Measurements from ENCODE around the gene AICDA. TPM values are rescaled to one million over a fixed set of nuclear protein-coding genes. Genes with fewer than 3 reads are reported as not detected.

Gene AICDA
- total RNA-seq, 5 donors from 2014 or later (not counting 1 experiment from before 2014, with no cell fraction given) = 0.10 to 0.35 (median 0.18) TPM; not detected in 2

DNA sequence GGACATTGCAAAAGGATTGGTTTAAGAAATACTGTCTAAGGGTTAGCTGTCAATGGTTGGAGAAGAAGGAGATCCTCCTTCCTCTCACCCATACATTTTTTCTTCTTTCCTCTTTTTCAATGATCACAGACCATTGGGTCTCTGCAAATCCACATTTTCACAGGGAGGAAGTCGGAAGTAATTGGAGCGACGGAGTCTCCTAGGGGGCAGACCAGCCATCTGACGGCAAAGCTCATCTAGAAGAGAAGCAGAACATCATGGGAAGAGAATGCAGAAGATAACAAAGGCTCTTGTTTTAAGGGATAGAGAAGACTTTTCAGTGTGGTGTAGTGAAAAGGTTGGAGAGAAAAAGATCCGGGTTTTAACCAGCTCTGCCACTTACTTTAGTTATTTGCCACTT, 35.3 kb upstream of the AICDA start:
- no peak for ATAC-seq (replicated peaks in 1 of 4)
- no peak for DNase-seq
- POLR2A ChIA-PET = interaction anchor here in 1 of 2 donors (0.6 kb wide), 1 partner anchor 9 kb away, joined by 3 read pairs; no protein-coding TSS in a partner anchor
- H3K4me3 ChIP-seq (ENCODE audit: control insufficient read depth in 1 of 2, extremely low read depth in 1 of 2, low read length in 1 of 2) = no peak overlapping the region
- H3K36me3 ChIP-seq (ENCODE audit: control insufficient read depth in 2 of 2, extremely low read depth in 1 of 2, insufficient read depth in 1 of 2, low read length in 1 of 2) = no peaks in the 10 kb centered on the region
- WGBS (ENCODE audit: insufficient coverage) = 100% methylated on average over 3 of the region's 5 CpGs
- H3K4me3 Mint-ChIP-seq = no peak overlapping the region
- no peaks in the 10 kb centered on the region for H3K9me3 ChIP-seq
- no peaks in the 10 kb centered on the region for H3K27me3 Mint-ChIP-seq
- H3K4me1 ChIP-seq (ENCODE audit: control insufficient read depth in 1 of 2, extremely low read depth in 1 of 2, insufficient read depth in 2 of 2, low read length in 2 of 2) = peaks cover 9 to 23% of the 10 kb centered on the region in 2 experiments
- no peaks in the 10 kb centered on the region for H3K36me3 Mint-ChIP-seq
- no peaks in the 10 kb centered on the region for H3K27me3 ChIP-seq (replicated peaks in 1 of 2; ENCODE audit: control insufficient read depth in 2 of 2, extremely low read depth in 1 of 2, insufficient read depth in 2 of 2, low read length in 1 of 2)
- H3K9me3 Mint-ChIP-seq = no peaks in the 10 kb centered on the region
- H3K27ac ChIP-seq (ENCODE audit: low read length) = no peak overlapping the region
- H3K4me1 Mint-ChIP-seq = peaks cover 28 to 51% (median 49%) of the 10 kb centered on the region in 3 donors
- CTCF ChIA-PET = interaction anchor here in 1 of 2 donors (2.8 kb wide), 1 partner anchor 10 kb away, joined by 10 read pairs; no protein-coding TSS in a partner anchor
- peak overlapping the region in 1 of 2 donors; percentile 65 for H3K27ac Mint-ChIP-seq

GRCh38 chr12:8644345-8645248, 31.9 kb upstream of the AICDA start:
- Mint-ChIP-seq H3K36me3 (no peaks in the 10 kb centered on the region), H3K27ac (peak overlapping the region; percentile 97 to 99), H3K9me3 (no peaks in the 10 kb centered on the region), H3K27me3 (no peaks in the 10 kb centered on the region), H3K4me1 (peaks cover 28 to 51% (median 49%) of the 10 kb centered on the region in 3 donors), H3K4me3 (peak overlapping the region; percentile 64 to 72 (median 71))
- ATAC-seq (replicated peaks in 1 of 4) (peak; percentile 88 to 92 (median 90)), DNase-seq (peak in 32 of 35 experiments; percentile 7 to 66 (median 24))
- H3K9me3 ChIP-seq = no peaks in the 10 kb centered on the region
- no peaks in the 10 kb centered on the region for H3K36me3 ChIP-seq (ENCODE audit: control insufficient read depth in 2 of 2, extremely low read depth in 1 of 2, insufficient read depth in 1 of 2, low read length in 1 of 2)
- H3K27ac ChIP-seq (ENCODE audit: low read length) = peak overlapping the region; percentile 81
- no peaks in the 10 kb centered on the region for H3K27me3 ChIP-seq (replicated peaks in 1 of 2; ENCODE audit: control insufficient read depth in 2 of 2, extremely low read depth in 1 of 2, insufficient read depth in 2 of 2, low read length in 1 of 2)
- H3K4me3 ChIP-seq (ENCODE audit: control insufficient read depth in 1 of 2, extremely low read depth in 1 of 2, low read length in 1 of 2) = peak overlapping the region in 1 of 2 donors; percentile 25
- WGBS (ENCODE audit: insufficient coverage) = no CpG with 5 or more reads among the region's 5 CpGs
- H3K4me1 ChIP-seq (ENCODE audit: control insufficient read depth in 1 of 2, extremely low read depth in 1 of 2, insufficient read depth in 2 of 2, low read length in 2 of 2) = peaks cover 9 to 23% of the 10 kb centered on the region in 2 experiments
- CTCF ChIA-PET = interaction anchor here (0.8 to 1.7 kb wide), 7 partner anchors 11 to 305 kb away, joined by 3 to 6 read pairs (median 4); partner anchors contain the start of gene M6PR (in 1 of the 2)
- POLR2A ChIA-PET = interaction anchor here (0.6 to 1.2 kb wide), 4 partner anchors 11 to 1658 kb away, joined by 3 to 5 read pairs (median 4); no protein-coding TSS in a partner anchor

DNA sequence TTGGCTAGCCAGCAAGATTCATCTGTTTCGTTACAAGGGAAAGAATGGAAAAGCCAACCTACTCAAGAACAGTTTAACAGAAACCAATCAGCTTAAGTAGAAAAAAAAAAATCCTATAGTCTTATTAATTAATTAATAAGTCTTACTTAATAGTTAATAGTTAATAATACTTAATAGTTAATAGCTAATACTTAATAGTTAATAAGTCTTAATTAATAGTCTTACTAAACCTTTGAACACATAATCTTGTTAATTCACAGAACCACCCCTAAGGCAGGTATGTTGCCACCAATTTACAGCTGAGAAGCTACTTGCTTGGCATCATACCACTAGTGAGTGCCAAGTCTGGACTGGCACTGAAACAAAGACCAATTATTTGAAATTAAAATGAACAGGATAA, 30.1 kb upstream of the AICDA start:
- POLR2A ChIA-PET = no interaction called here
- H3K36me3 Mint-ChIP-seq = no peaks in the 10 kb centered on the region
- H3K27me3 ChIP-seq (replicated peaks in 1 of 2; ENCODE audit: control insufficient read depth in 2 of 2, extremely low read depth in 1 of 2, insufficient read depth in 2 of 2, low read length in 1 of 2) = no peaks in the 10 kb centered on the region

DNA sequence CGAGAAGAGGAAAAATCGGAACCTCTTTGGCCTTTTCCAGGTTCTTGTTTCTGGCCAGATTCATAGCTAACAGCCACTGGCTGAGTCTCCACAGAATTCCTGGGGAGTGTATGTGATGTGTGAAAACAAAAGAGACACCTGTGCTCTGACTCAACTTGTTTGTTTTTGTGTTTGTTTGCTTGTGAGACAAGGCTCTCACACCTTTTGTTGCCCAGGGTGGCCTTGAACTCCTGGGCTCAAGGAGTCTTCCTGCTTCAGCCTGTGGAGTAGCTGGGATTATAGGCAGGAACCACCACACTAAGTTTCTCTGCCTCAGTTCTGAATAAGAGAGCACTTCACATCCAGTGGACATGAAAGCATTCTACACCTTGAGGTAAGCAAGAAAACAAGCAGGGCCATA, 27.3 kb upstream of the AICDA start:
- H3K4me3 Mint-ChIP-seq = no peak overlapping the region
- H3K9me3 Mint-ChIP-seq = no peaks in the 10 kb centered on the region
- Histone ChIP-seq H3K4me3 (ENCODE audit: control insufficient read depth in 1 of 2, extremely low read depth in 1 of 2, low read length in 1 of 2) (no peak overlapping the region), H3K27ac (ENCODE audit: low read length) (no peak overlapping the region), H3K4me1 (ENCODE audit: control insufficient read depth in 1 of 2, extremely low read depth in 1 of 2, insufficient read depth in 2 of 2, low read length in 2 of 2) (peaks cover 7 to 10% of the 10 kb centered on the region in 2 experiments), H3K9me3 (no peaks in the 10 kb centered on the region), H3K27me3 (replicated peaks in 1 of 2; ENCODE audit: control insufficient read depth in 2 of 2, extremely low read depth in 1 of 2, insufficient read depth in 2 of 2, low read length in 1 of 2) (no peaks in the 10 kb centered on the region), H3K36me3 (ENCODE audit: control insufficient read depth in 2 of 2, extremely low read depth in 1 of 2, insufficient read depth in 1 of 2, low read length in 1 of 2) (no peaks in the 10 kb centered on the region)
- no peaks in the 10 kb centered on the region for H3K36me3 Mint-ChIP-seq
- POLR2A ChIA-PET = no interaction called here
- ATAC-seq (replicated peaks in 1 of 4) (no peak), DNase-seq (no peak)
- H3K4me1 Mint-ChIP-seq = peaks cover 15 to 17% (median 15%) of the 10 kb centered on the region in 3 donors
- CTCF ChIA-PET = interaction anchor here in 1 of 2 donors (0.6 to 1.1 kb wide), 2 partner anchors 27 to 115 kb away, joined by 3 to 4 read pairs; partner anchors contain the start of gene AICDA
- H3K27me3 Mint-ChIP-seq = no peaks in the 10 kb centered on the region
- peak overlapping the region; percentile 16 to 37 for H3K27ac Mint-ChIP-seq
- WGBS (ENCODE audit: insufficient coverage) = no CpG with 5 or more reads among the region's 2 CpGs

More for the DNA sequence above, 30.1 kb upstream of the AICDA start:
- Mint-ChIP-seq H3K4me1 (peaks cover 28 to 37% (median 35%) of the 10 kb centered on the region in 3 donors), H3K27me3 (no peaks in the 10 kb centered on the region), H3K9me3 (no peaks in the 10 kb centered on the region), H3K27ac (peak overlapping the region in 1 of 2 donors; percentile 20), H3K4me3 (no peak overlapping the region)
- H3K27ac ChIP-seq (ENCODE audit: low read length) = no peak overlapping the region
- H3K36me3 ChIP-seq (ENCODE audit: control insufficient read depth in 2 of 2, extremely low read depth in 1 of 2, insufficient read depth in 1 of 2, low read length in 1 of 2) = no peaks in the 10 kb centered on the region
- peaks cover 9 to 16% of the 10 kb centered on the region in 2 experiments for H3K4me1 ChIP-seq (ENCODE audit: control insufficient read depth in 1 of 2, extremely low read depth in 1 of 2, insufficient read depth in 2 of 2, low read length in 2 of 2)
- DNase-seq (no peak), ATAC-seq (replicated peaks in 1 of 4) (no peak)
- H3K4me3 ChIP-seq (ENCODE audit: control insufficient read depth in 1 of 2, extremely low read depth in 1 of 2, low read length in 1 of 2) = no peak overlapping the region
- no peaks in the 10 kb centered on the region for H3K9me3 ChIP-seq
- no CpG with 5 or more reads among the region's 1 CpG for WGBS (ENCODE audit: insufficient coverage)
- CTCF ChIA-PET = interaction anchor here in 1 of 2 donors (0.5 to 1.3 kb wide), 4 partner anchors 14 to 1364 kb away, joined by 3 to 14 read pairs (median 3); no protein-coding TSS in a partner anchor

- POLR2A ChIA-PET = no interaction called here
- WGBS (ENCODE audit: insufficient coverage) = no CpG with 5 or more reads among the region's 4 CpGs
Measured at GRCh38 chr12:8638951-8639350, 26.3 kb upstream of the AICDA start.

DNA sequence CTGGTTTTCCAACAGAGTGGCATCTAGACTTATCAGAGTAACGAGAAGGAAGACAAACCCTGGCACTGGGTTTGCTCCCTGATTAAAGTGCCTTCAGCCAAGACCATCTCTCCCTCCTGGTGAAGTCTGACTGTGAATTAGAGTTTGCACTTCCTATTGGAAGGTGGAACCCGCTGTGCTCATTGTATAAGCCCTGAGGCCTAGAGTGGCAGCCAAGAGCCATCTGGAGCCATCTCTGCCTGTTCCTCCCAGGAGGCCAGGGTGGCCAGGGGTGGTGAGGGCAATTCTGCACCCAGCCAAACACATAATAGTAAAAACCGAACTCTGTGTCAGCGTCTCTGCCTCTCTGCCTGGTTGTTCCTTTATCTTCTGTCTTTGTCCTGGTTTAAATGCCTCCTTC, 25.0 kb upstream of the AICDA start:
- ATAC-seq (replicated peaks in 1 of 4) (no peak), DNase-seq (no peak)
- Histone ChIP-seq H3K9me3 (no peaks in the 10 kb centered on the region), H3K36me3 (ENCODE audit: control insufficient read depth in 2 of 2, extremely low read depth in 1 of 2, insufficient read depth in 1 of 2, low read length in 1 of 2) (no peaks in the 10 kb centered on the region), H3K27me3 (replicated peaks in 1 of 2; ENCODE audit: control insufficient read depth in 2 of 2, extremely low read depth in 1 of 2, insufficient read depth in 2 of 2, low read length in 1 of 2) (no peaks in the 10 kb centered on the region), H3K27ac (ENCODE audit: low read length) (no peak overlapping the region), H3K4me3 (ENCODE audit: control insufficient read depth in 1 of 2, extremely low read depth in 1 of 2, low read length in 1 of 2) (no peak overlapping the region), H3K4me1 (ENCODE audit: control insufficient read depth in 1 of 2, extremely low read depth in 1 of 2, insufficient read depth in 2 of 2, low read length in 2 of 2) (no peaks in the 10 kb centered on the region)
- ChIA-PET CTCF (no interaction called here), POLR2A (no interaction called here)
- H3K4me3 Mint-ChIP-seq = no peak overlapping the region
- no peaks in the 10 kb centered on the region for H3K4me1 Mint-ChIP-seq
- H3K27ac Mint-ChIP-seq = peak overlapping the region in 1 of 2 donors; percentile 40
- H3K9me3 Mint-ChIP-seq = no peaks in the 10 kb centered on the region
- no peaks in the 10 kb centered on the region for H3K27me3 Mint-ChIP-seq
- WGBS (ENCODE audit: insufficient coverage) = no CpG with 5 or more reads among the region's 4 CpGs
- H3K36me3 Mint-ChIP-seq = no peaks in the 10 kb centered on the region

More at GRCh38 chr12:8638951-8639350, 26.3 kb upstream of the AICDA start:
- Mint-ChIP-seq H3K9me3 (no peaks in the 10 kb centered on the region), H3K27me3 (no peaks in the 10 kb centered on the region), H3K4me3 (no peak overlapping the region), H3K27ac (peak overlapping the region; percentile 0 to 16), H3K36me3 (no peaks in the 10 kb centered on the region), H3K4me1 (peaks cover 5 to 7% (median 6%) of the 10 kb centered on the region in 3 donors)
- Histone ChIP-seq H3K4me3 (ENCODE audit: control insufficient read depth in 1 of 2, extremely low read depth in 1 of 2, low read length in 1 of 2) (no peak overlapping the region), H3K4me1 (ENCODE audit: control insufficient read depth in 1 of 2, extremely low read depth in 1 of 2, insufficient read depth in 2 of 2, low read length in 2 of 2) (peaks cover 2 to 3% of the 10 kb centered on the region in 2 experiments), H3K27me3 (replicated peaks in 1 of 2; ENCODE audit: control insufficient read depth in 2 of 2, extremely low read depth in 1 of 2, insufficient read depth in 2 of 2, low read length in 1 of 2) (no peaks in the 10 kb centered on the region), H3K9me3 (no peaks in the 10 kb centered on the region), H3K27ac (ENCODE audit: low read length) (no peak overlapping the region), H3K36me3 (ENCODE audit: control insufficient read depth in 2 of 2, extremely low read depth in 1 of 2, insufficient read depth in 1 of 2, low read length in 1 of 2) (no peaks in the 10 kb centered on the region)
- DNase-seq (no peak), ATAC-seq (replicated peaks in 1 of 4) (no peak)
- CTCF ChIA-PET = interaction anchor here in 1 of 2 donors (0.6 kb wide), 1 partner anchor 19 kb away, joined by 4 read pairs; no protein-coding TSS in a partner anchor

All from T-cell (primary cell).